ENCODE results near the gene CNTN4.

Gene CNTN4

DNA sequence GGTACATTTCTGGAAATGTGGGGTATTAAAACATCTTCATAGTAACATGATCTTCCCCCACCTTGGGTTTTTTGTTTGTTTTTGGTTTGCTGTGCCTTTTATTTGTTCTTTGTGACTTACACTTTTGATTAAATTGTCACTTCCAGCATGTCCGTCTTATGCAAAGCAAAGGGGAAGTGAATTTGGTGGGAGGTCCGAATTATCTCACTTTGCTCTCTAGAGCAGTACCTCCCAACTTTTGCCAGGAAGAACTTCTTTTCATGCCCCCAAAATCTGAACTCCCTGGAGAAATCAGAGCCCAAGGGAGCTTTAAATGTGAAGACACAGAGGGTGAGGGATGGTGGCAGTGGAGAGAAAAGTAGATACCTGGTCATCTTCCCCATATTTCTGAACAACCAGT, 838.4 kb downstream of the CNTN4 start:
- TF ChIP-seq, protein P1, sequence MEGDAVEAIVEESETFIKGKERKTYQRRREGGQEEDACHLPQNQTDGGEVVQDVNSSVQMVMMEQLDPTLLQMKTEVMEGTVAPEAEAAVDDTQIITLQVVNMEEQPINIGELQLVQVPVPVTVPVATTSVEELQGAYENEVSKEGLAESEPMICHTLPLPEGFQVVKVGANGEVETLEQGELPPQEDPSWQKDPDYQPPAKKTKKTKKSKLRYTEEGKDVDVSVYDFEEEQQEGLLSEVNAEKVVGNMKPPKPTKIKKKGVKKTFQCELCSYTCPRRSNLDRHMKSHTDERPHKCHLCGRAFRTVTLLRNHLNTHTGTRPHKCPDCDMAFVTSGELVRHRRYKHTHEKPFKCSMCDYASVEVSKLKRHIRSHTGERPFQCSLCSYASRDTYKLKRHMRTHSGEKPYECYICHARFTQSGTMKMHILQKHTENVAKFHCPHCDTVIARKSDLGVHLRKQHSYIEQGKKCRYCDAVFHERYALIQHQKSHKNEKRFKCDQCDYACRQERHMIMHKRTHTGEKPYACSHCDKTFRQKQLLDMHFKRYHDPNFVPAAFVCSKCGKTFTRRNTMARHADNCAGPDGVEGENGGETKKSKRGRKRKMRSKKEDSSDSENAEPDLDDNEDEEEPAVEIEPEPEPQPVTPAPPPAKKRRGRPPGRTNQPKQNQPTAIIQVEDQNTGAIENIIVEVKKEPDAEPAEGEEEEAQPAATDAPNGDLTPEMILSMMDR (IDR thresholded peaks at IDR 0.05; ENCODE audit: insufficient read depth, low read length, poor library complexity, severe bottlenecking): no peak

DNA sequence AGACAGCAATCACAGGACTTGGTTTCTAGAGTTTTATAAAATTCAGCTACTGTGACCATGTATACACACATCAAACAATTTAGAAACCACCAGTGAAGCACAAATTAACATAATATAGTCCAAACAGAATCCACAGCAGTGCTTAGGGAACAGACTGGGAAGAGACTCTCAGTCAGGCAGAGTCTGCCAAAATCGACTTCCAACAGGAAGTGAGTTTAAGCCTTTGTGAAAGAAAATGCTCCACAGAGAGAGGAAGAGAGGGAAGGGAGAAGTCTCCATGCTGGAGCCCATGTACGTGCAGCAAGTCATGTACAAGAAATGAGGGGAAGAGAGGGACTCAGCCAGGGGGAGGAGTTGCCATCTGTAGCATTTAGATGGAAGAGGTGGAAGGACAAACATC, 838.9 kb downstream of the CNTN4 start:
- TF ChIP-seq, protein P1 (IDR thresholded peaks at IDR 0.05; ENCODE audit: insufficient read depth, low read length, poor library complexity, severe bottlenecking): no peak
- H3K4me3 ChIP-seq (replicated peaks; ENCODE audit: low read depth, low read length): no peak overlapping the region
- no peaks in the 10 kb centered on the region for H3K36me3 ChIP-seq (ENCODE audit: control insufficient read depth, insufficient read depth, low read length)
- no peaks in the 10 kb centered on the region for H3K27me3 ChIP-seq (replicated peaks; ENCODE audit: control insufficient read depth, insufficient read depth, low read length)
- no peak for DNase-seq (ENCODE audit: extremely low read depth, insufficient read length)

More for the DNA sequence above, 838.4 kb downstream of the CNTN4 start:
- no peak overlapping the region for H3K4me3 ChIP-seq (replicated peaks; ENCODE audit: low read depth, low read length)
- no peak for DNase-seq (ENCODE audit: extremely low read depth, insufficient read length)
- no peaks in the 10 kb centered on the region for H3K27me3 ChIP-seq (replicated peaks; ENCODE audit: control insufficient read depth, insufficient read depth, low read length)
- H3K36me3 ChIP-seq (ENCODE audit: control insufficient read depth, insufficient read depth, low read length): no peaks in the 10 kb centered on the region

DNA sequence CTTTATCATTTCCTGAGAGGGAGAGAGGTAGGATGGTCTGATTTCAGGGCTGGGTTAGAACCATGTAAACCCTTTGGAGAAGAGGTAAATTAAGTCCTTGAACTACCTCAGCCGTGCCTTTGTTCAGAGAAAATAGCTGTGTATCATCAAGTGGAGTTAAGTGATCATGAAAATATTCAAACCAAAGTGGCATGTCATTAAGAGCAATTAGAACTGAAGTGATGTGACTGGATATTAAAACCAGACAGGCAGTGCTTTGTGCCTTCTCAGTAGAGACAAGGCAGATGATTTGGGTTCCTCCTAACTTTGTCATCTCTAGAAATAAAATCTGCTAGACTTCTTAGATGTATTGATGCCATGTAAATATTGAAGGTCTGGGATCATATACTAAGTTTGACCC, 840.0 kb downstream of the CNTN4 start:
- no peak for DNase-seq (ENCODE audit: extremely low read depth, insufficient read length)
- Histone ChIP-seq H3K4me3 (replicated peaks; ENCODE audit: low read depth, low read length) (no peak overlapping the region), H3K27me3 (replicated peaks; ENCODE audit: control insufficient read depth, insufficient read depth, low read length) (no peaks in the 10 kb centered on the region), H3K36me3 (ENCODE audit: control insufficient read depth, insufficient read depth, low read length) (no peaks in the 10 kb centered on the region)
- TF ChIP-seq, protein P1 (IDR thresholded peaks at IDR 0.05; ENCODE audit: insufficient read depth, low read length, poor library complexity, severe bottlenecking): no peak

DNA sequence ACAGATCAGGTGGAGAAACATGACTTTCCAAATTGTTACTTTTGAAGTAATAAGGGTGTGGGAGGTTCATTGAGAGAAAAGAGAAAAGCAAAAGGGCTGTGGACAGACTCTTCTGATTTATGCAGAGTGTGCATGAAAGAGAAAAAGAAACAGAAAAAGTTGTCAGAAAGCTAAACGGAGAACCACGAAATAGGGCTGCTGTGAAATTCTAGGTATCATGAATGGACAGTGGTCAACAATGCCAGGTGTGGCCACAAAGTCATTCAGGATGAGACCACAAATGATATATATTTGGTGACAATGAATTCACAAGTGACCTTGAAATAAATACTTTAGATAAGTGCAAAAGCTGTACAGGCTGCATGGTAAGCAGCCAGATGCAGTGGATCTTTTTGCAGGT, 841.4 kb downstream of the CNTN4 start:
- TF ChIP-seq, protein P1 (IDR thresholded peaks at IDR 0.05; ENCODE audit: insufficient read depth, low read length, poor library complexity, severe bottlenecking): no peak
- Histone ChIP-seq H3K4me3 (replicated peaks; ENCODE audit: low read depth, low read length) (no peak overlapping the region), H3K36me3 (ENCODE audit: control insufficient read depth, insufficient read depth, low read length) (no peaks in the 10 kb centered on the region), H3K27me3 (replicated peaks; ENCODE audit: control insufficient read depth, insufficient read depth, low read length) (no peaks in the 10 kb centered on the region)
- no peak for DNase-seq (ENCODE audit: extremely low read depth, insufficient read length)

DNA sequence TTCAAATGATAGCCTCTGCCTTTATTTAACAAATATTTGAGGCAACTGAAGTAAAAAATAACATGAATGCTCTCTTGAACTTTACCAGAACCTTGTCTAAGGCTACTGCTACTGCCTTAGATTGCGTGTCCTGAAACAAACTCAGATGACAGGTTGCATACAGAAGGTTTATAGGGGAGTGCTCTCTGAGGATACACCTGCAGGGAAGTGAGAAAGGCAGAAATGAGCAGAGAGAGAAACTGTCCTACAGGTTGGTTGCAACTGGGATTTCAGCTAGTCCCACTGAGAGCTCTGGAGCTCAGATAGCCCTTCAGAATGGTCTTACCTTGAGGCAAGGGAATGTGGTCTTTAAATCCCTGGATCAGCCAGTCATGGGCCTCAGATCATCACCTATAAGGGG, 846.0 kb downstream of the CNTN4 start:
- no peak overlapping the region for H3K4me3 ChIP-seq (replicated peaks; ENCODE audit: low read depth, low read length)
- DNase-seq (ENCODE audit: extremely low read depth, insufficient read length): peak; percentile 59
- H3K36me3 ChIP-seq (ENCODE audit: control insufficient read depth, insufficient read depth, low read length): no peaks in the 10 kb centered on the region
- H3K27me3 ChIP-seq (replicated peaks; ENCODE audit: control insufficient read depth, insufficient read depth, low read length): no peaks in the 10 kb centered on the region
- TF ChIP-seq, protein P1 (IDR thresholded peaks at IDR 0.05; ENCODE audit: insufficient read depth, low read length, poor library complexity, severe bottlenecking): no peak

DNA sequence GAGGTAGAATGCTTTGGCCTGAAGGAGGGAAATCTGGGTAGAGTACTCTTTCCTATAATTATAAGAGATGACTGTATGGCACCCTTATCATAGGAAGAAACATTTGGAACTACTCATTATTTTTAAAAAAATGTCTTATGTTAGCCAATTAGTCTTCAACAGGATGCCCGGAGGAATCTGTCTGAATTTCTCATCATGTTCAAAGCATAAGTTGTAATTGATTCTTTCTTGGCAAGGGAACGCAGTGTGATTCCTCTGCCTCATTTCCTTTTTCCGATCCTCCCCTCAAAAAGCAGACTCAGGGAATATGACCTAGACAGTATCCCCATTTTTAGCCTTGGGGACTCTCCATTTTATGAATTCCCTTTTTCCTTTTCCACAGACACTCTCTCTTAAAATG, 846.5 kb downstream of the CNTN4 start:
- Histone ChIP-seq H3K36me3 (ENCODE audit: control insufficient read depth, insufficient read depth, low read length) (no peaks in the 10 kb centered on the region), H3K4me3 (replicated peaks; ENCODE audit: low read depth, low read length) (no peak overlapping the region), H3K27me3 (replicated peaks; ENCODE audit: control insufficient read depth, insufficient read depth, low read length) (no peaks in the 10 kb centered on the region)
- TF ChIP-seq, protein P1 (IDR thresholded peaks at IDR 0.05; ENCODE audit: insufficient read depth, low read length, poor library complexity, severe bottlenecking): no peak
- no peak for DNase-seq (ENCODE audit: extremely low read depth, insufficient read length)

All from GM06990 (cell line).